VCaP (cell line): Measurements from ENCODE around the gene XYLT1.

ENCODE experiments used
- H3K27ac ChIP-seq: fragments of 450-650 bp; 2 replicates; pipeline ENCODE4 v1.5.1; 2017
- TF ChIP-seq, protein P1 (sequence below): fragments of 450-650 bp; conservative IDR thresholded peaks from 2 replicates; pipeline ENCODE4 v1.5.1; 2017; ENCODE audit warnings: mild to moderate bottlenecking, moderate library complexity

XYLT1 gene

DNA sequence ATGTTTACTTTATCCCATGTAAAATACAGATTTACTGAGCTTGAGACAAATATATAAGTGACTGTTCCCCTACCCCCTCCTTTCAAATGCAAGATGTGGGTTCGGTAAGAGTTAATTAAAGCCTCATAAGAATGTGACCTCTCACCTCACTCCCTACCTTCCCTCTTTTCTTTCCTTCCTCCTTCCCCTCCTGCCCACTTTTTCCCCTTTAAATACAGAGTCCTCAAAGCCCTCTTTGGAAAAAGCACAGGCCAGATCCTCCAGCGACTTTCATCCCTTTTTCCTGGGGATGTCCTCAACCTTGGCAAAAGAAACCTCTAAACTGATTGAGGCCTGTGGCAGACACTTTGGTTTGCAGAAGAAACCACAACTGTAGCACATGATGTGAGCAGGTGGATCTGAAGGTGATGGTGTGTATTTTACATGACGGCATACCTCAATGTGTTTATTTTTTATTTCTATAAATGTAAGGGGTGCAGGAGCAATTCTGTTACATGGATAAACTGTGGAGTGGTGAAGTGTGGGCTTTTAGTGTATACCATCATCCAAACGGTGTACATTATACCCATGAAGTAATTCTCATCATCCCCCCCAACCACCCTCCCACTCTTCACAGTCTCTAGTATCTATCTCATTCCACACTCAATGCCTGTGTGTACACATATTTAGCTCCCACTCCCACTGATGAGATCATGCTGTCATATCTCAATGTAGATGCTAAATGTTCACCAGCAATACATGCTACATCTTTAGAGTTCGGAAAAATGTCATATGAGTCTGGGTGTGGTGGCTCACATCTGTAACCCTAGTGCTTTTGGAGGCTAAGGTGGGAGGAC lies 77.7 kb downstream of the XYLT1 start:
- no peak overlapping the region for H3K27ac ChIP-seq
- TF ChIP-seq, protein P1, sequence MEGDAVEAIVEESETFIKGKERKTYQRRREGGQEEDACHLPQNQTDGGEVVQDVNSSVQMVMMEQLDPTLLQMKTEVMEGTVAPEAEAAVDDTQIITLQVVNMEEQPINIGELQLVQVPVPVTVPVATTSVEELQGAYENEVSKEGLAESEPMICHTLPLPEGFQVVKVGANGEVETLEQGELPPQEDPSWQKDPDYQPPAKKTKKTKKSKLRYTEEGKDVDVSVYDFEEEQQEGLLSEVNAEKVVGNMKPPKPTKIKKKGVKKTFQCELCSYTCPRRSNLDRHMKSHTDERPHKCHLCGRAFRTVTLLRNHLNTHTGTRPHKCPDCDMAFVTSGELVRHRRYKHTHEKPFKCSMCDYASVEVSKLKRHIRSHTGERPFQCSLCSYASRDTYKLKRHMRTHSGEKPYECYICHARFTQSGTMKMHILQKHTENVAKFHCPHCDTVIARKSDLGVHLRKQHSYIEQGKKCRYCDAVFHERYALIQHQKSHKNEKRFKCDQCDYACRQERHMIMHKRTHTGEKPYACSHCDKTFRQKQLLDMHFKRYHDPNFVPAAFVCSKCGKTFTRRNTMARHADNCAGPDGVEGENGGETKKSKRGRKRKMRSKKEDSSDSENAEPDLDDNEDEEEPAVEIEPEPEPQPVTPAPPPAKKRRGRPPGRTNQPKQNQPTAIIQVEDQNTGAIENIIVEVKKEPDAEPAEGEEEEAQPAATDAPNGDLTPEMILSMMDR, result no peak

DNA sequence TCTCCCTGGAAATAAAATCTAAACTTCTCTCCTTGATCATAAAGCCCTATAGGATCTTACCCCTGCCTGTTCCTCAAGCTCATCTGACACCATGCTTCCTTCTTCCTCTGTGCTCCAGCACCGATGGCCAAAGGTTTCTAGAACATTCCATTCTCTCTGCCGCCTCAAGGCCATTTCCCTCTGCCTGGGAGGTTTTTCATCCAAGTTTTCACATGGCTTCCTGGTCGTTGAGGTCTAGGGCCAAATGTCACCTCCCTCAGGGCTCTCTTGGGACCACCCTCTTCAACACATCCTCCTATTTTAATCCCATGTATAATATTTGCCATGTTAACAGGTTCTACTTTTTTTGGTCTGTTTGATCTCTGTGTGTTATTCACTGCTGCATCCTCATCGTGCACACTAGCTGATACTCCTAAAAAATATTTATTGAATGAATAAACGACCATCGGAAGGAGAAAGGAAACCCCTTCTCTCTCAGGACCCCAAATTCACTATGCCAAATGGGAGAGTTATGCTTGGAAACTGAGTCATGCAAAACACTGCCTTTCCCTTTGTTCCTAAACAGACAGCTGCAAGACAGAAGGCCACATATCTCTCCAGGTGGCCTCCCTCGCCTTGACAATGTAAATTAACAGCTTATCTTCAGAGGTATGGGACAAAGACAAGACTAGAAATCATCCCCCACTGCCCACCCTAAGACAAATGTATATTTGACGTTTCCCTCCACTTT lies 78.5 kb downstream of the XYLT1 start:
- no peak overlapping the region for H3K27ac ChIP-seq
- TF ChIP-seq, protein P1, result no peak

DNA sequence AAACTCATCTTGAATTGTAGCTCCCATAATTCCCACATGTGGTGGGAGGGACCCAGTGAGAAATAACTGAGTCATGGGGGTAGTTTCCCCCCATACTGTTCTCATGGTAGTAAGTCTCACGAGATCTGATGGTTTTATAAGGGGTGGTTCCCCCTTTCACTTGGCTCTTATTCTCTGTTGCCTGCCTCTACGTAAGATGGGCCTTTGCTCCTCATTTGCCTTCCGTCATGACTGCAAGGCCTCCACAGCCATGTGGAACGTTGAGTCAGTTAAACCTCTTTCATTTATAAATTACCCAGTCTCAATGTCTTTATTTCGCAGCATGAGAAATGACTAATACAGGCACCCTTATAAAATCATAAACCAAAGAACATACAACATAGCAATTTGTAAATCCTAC lies 79.0 kb downstream of the XYLT1 start:
- TF ChIP-seq, protein P1, result no peak

DNA sequence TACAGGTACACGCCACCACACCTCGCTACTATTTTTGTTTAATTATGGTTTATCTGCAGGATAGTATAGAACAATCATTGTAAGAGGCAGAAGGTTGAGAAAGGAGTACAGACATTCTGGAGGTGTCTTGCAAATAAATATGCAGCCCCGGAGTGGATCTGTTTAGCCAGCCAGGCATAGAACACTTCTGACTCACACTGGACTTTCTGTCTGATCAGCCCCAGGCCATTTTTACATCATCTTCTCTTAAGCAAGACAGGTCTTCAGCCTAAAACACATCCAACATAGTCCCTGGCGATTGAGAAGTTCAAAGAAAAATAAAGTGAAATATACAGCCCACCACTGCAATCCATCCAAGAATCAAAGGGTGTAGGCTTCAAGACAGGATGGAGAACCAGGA lies 81.4 kb downstream of the XYLT1 start:
- H3K27ac ChIP-seq, result no peak overlapping the region

More for the DNA sequence above, 79.0 kb downstream of the XYLT1 start:
- no peak overlapping the region for H3K27ac ChIP-seq

DNA sequence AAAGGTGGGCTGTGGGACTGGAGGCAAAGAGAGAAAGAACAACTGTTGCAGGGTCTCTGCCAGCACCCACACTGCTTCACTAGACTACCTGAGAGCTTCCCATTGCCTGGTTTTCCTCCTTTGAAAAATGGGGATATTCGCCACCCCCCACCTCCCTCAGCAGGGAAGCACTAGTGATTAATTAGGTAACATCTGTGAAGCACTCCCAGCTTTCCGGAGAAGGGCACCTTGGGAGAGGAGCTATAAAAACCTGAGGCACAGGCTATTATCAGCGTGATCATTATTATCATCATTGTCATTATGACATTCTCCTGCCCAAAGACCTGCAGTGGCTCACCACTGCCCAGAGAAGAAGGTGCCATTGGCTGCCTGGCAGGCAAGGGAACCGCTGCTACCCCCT lies 83.5 kb downstream of the XYLT1 start:
- TF ChIP-seq, protein P1, result no peak
- H3K27ac ChIP-seq, result no peak overlapping the region

More for the DNA sequence above, 81.4 kb downstream of the XYLT1 start:
- TF ChIP-seq, protein P1, result no peak

DNA sequence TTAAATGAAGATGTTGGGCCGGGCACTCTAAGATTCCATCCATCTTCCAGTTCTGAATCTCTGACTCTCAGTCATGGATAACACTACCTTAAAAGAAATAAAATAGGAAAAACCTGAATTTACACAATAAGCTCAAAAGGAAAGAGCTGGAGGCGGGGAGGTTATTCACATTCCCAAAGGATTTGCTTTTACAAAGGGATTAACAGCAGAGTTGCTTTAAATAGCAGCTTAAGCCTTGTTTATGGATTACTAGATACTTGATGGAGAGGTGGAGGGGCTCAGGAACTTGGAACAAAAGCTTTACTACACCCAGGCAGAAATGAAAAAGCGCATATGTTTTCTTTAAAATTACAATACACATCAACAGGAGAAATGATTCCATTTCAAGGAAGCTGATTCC lies 84.5 kb downstream of the XYLT1 start:
- TF ChIP-seq, protein P1, result no peak
- H3K27ac ChIP-seq, result peak overlapping the region; percentile 50; the same call in 1 of the 2 replicates

DNA sequence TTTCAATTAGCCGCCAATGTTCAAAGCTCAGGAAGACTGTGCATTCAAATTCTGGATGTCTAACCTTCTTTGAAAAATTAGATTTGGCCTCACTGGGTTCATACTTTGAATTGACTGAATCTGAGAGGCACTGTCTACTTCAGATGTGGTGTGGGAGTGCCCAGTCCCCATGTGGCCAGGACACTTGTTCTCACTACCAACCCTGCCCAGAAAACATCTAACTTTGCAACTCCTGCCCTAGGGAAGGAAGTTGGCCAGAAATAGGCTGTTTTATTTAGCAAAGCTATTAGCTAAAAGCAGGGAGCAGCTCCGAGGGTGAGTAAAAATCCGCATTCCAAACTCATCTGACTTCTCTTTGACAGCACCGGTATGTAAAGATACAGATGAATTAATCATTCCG lies 86.3 kb downstream of the XYLT1 start:
- TF ChIP-seq, protein P1, result no peak
- peak overlapping the region; percentile 41; the same call in 1 of the 2 replicates for H3K27ac ChIP-seq
